B cell (primary cell): ENCODE measurements around the gene TCEANC2. TPM values are rescaled to one million over a fixed set of nuclear protein-coding genes. Genes with fewer than 3 reads are reported as not detected.

ENCODE experiments used
- ATAC-seq: fragments of 200-7000 bp; cut with Tn5 transposase; one replicate; pipeline ENCODE4 v1.10.0; 2021; ENCODE audit warnings: low read depth, mild to moderate bottlenecking, moderate number of reproducible peaks, moderate library complexity
- CTCF ChIA-PET: fragments of 350-600 bp; sonication (Branson Sonifier 250); formaldehyde crosslinking; loops from one replicate; lab custom pipeline; 2021; ENCODE audit warnings: antibody characterized with exemption, inconsistent platforms; lab: Charles Lee
- POLR2A ChIA-PET: fragments of 350-600 bp; sonication (Branson Sonifier 250); formaldehyde crosslinking; loops from one replicate; lab custom pipeline; 2021; ENCODE audit warnings: antibody characterized with exemption; lab: Charles Lee
- DNase-seq: peaks from one replicate; pipeline ENCODE4 v3.0.0; 2013
- H2AFZ ChIP-seq: 2 replicates; pipeline ENCODE4 v1.6.1; 2012; ENCODE audit warnings: mild to moderate bottlenecking, low read depth, low read length; ENCODE audit not compliant: insufficient read depth, poor library complexity, severe bottlenecking
- H3K27ac ChIP-seq, 2 donors: 1 replicate in 1 of 2; 2 replicates in 1 of 2; pipeline ENCODE4 v1.5.1; 2012 to 2013; ENCODE audit warnings: low read length in 2 of 2, mild to moderate bottlenecking in 2 of 2, moderate library complexity in 1 of 2
- H3K27me3 ChIP-seq, 4 experiments: fragments of 200-600 bp in 1 of 4; sonication (generic) in 1 of 4; replicated peaks in 1 of 4; 1 replicate in 2 of 4; 2 replicates in 2 of 4; pipeline versions ENCODE4 v1.6.1 to v1.7.0; 2013 to 2016; ENCODE audit warnings: low read length in 3 of 4, mild to moderate bottlenecking in 2 of 4, mixed read lengths in 1 of 4, moderate library complexity in 1 of 4; ENCODE audit not compliant: insufficient read depth in 4 of 4, control insufficient read depth in 3 of 4; ENCODE audit errors: control extremely low read depth in 1 of 4
- H3K36me3 ChIP-seq, 2 experiments: replicated peaks in 1 of 2; 1 replicate in 1 of 2; 2 replicates in 1 of 2; pipeline versions ENCODE4 v1.6.1 to v1.7.1; 2013; ENCODE audit warnings: low read length in 1 of 2; ENCODE audit not compliant: insufficient read depth in 2 of 2, control insufficient read depth in 1 of 2; ENCODE audit errors: control extremely low read depth in 1 of 2, extremely low read depth in 1 of 2
- H3K4me1 ChIP-seq, 2 donors: fragments of 200-600 bp in 1 of 2; sonication (generic) in 1 of 2; 1 replicate in 1 of 2; 2 replicates in 1 of 2; pipeline versions ENCODE4 v1.5.1 to v1.6.1; 2013 to 2017; ENCODE audit warnings: low read length in 2 of 2; ENCODE audit not compliant: control insufficient read depth in 2 of 2, insufficient read depth in 2 of 2
- H3K4me2 ChIP-seq: replicated peaks from 2 replicates; pipeline ENCODE3; 2012; ENCODE audit warnings: mild to moderate bottlenecking, low read depth, low read length; ENCODE audit not compliant: poor library complexity, severe bottlenecking
- H3K4me3 ChIP-seq, 5 experiments: fragments of 200-600 bp in 1 of 5; sonication (generic) in 1 of 5; 1 replicate in 3 of 5; 2 replicates in 2 of 5; pipeline versions ENCODE4 v1.5.1 to v1.7.0; 2011 to 2016; ENCODE audit warnings: low read length in 4 of 5, mild to moderate bottlenecking in 4 of 5, low read depth in 2 of 5, control low read depth in 1 of 5, moderate library complexity in 1 of 5; ENCODE audit not compliant: insufficient read depth in 1 of 5; ENCODE audit errors: control extremely low read depth in 1 of 5, extremely low read depth in 1 of 5
- H3K79me2 ChIP-seq: fragments of 200-600 bp; sonication (generic); one replicate; pipeline ENCODE4 v1.6.0; 2016; ENCODE audit warnings: low read length; ENCODE audit not compliant: control insufficient read depth, insufficient read depth
- H3K9ac ChIP-seq: fragments of 200-600 bp; sonication (generic); 2 replicates; pipeline ENCODE4 v1.6.1; 2017; ENCODE audit warnings: mild to moderate bottlenecking, low read length, moderate library complexity
- H3K9me3 ChIP-seq, 3 donors: one replicate each; pipeline versions ENCODE4 v1.6.1 to v1.7.1; 2013; ENCODE audit warnings: low read length in 2 of 3; ENCODE audit not compliant: control insufficient read depth in 2 of 3, insufficient read depth in 1 of 3; ENCODE audit errors: control extremely low read depth in 1 of 3
- H4K20me1 ChIP-seq: 2 replicates; pipeline ENCODE4 v1.6.0; 2012; ENCODE audit warnings: mild to moderate bottlenecking, low read length; ENCODE audit not compliant: insufficient read depth, control insufficient read depth, poor library complexity, severe bottlenecking
- H3K27ac Mint-ChIP-seq: one replicate; pipeline ENCODE4 v1.8.0; 2021; ENCODE audit warnings: mixed read lengths
- H3K27me3 Mint-ChIP-seq: one replicate; pipeline ENCODE4 v1.8.0; 2021; ENCODE audit warnings: mixed read lengths
- H3K4me1 Mint-ChIP-seq: one replicate; pipeline ENCODE4 v1.8.0; 2021; ENCODE audit warnings: mixed read lengths
- H3K4me3 Mint-ChIP-seq: one replicate; pipeline ENCODE4 v1.8.0; 2021; ENCODE audit warnings: mixed read lengths
- H3K9me3 Mint-ChIP-seq: one replicate; pipeline ENCODE4 v1.8.0; 2022; ENCODE audit warnings: mixed read lengths; ENCODE audit not compliant: insufficient read depth
- EZH2 ChIP-seq: IDR thresholded peaks from 2 replicates; pipeline ENCODE4 v1.6.1; 2012; ENCODE audit warnings: borderline replicate concordance, low read depth, mild to moderate bottlenecking, moderate library complexity, low read length; ENCODE audit not compliant: insufficient read depth, poor library complexity, severe bottlenecking
- WGBS: methylation state at CpG from one replicate; pipeline ENCODE4 v1.1.5; 2013; ENCODE audit warnings: missing lambda C conversion rate; ENCODE audit not compliant: insufficient coverage; 5-methylcytosine and 5-hydroxymethylcytosine counted together
- intact Hi-C: fragments of 100-400 bp; cut with micrococcal nuclease; formaldehyde crosslinking; loops from one replicate; pipeline ENCODE4 v1.10.0; 2022
- polyA plus RNA-seq: library from polyadenylated mRNA; depleted of rRNA; stranded (reverse); fragments of >200 nt; gene quantifications from 2 replicates; pipeline ENCODE4 v1.2.3, GENCODE V29; 2012
- total RNA-seq, 2 donors: library from RNA; stranded (reverse); fragments of 120-200 nt in 1 of 2; gene quantifications; 1 replicate in 1 of 2; 2 replicates in 1 of 2; pipeline versions ENCODE4 v1.2.3 to v1.2.4, GENCODE V29; 2013 to 2022
- TF ChIP-seq, protein P1 (sequence below): fragments of 200-600 bp; IDR thresholded peaks from one replicate; pipeline ENCODE4 v1.8.0; 2022; ENCODE audit warnings: antibody characterized with exemption, mild to moderate bottlenecking

TCEANC2 gene
- total and polyA plus RNA-seq, 2 donors (not counting 1 experiment from before 2014, with no cell fraction given), result 8.0 to 15.9 TPM

DNA sequence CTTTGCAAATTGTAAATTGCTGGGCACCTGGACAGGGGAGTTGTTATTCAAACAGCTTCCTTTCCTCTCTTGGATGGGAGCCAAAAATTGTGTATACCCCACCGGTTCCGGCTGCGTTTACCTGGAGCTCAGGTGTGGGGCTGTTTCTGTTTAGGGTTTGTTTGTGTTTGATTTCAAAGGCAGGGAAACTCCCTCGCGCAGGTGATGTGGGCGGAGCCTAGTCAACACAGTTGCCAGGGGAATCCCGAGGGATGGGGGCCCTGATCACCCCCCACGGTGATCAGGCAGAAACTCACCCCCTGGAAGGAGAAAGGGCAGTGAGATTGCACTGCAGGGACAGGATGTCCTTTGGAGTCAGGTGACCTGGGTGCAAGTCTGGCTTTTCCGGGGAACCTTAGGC is 71.1 kb downstream of the TCEANC2 start:
- no peak overlapping the region for H3K4me3 ChIP-seq
- H3K4me2 ChIP-seq, result no peak overlapping the region
- ChIA-PET POLR2A (no interaction called here), CTCF (no interaction called here)
- no peak overlapping the region for H3K9ac ChIP-seq
- H3K4me1 Mint-ChIP-seq, result peaks cover 3% of the 10 kb centered on the region
- no peak overlapping the region for H3K27ac Mint-ChIP-seq
- no peaks in the 10 kb centered on the region for H3K36me3 ChIP-seq
- no peak overlapping the region for H3K4me3 Mint-ChIP-seq
- H3K4me1 ChIP-seq, result peaks cover 0 to 5% of the 10 kb centered on the region in 2 donors
- no peaks in the 10 kb centered on the region for H3K9me3 ChIP-seq
- ATAC-seq (no peak), DNase-seq (no peak)
- TF ChIP-seq EZH2, result no peak
- peaks cover 14% of the 10 kb centered on the region for H3K27me3 Mint-ChIP-seq
- no peaks in the 10 kb centered on the region for H4K20me1 ChIP-seq
- no peaks in the 10 kb centered on the region for H3K79me2 ChIP-seq
- WGBS, result 80% methylated on average over 6 of the region's 9 CpGs
- H3K9me3 Mint-ChIP-seq, result no peaks in the 10 kb centered on the region
- H3K27me3 ChIP-seq, result peaks cover 0 to 16% (median 0%) of the 10 kb centered on the region in 4 experiments
- intact Hi-C loops, result no loop called here
- H3K27ac ChIP-seq, result no peak overlapping the region
- H2AFZ ChIP-seq, result no peak overlapping the region

DNA sequence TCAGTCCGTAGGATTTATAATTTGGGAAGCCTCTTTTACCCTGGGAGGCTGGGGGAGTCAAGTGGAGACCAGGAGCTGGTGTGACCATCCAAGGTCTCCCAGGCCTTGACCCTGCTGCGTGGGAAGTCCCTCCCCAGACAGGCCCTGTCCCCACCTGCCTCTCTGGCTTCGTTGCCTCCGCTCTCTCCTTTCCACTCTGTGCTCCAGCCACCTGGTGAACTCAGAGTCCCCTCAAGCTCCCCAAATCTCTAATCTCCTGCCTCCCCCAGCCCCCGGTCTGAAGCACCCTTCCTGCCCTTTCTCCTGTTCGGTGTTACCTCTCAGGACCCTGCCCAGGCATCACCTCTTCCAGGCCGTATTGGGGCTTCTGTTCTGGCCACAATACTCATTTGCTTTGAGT is 71.5 kb downstream of the TCEANC2 start:
- no peaks in the 10 kb centered on the region for H3K36me3 ChIP-seq
- no peak overlapping the region for H2AFZ ChIP-seq
- no peak overlapping the region for H3K27ac ChIP-seq
- no peak overlapping the region for H3K4me2 ChIP-seq
- intact Hi-C loops, result no loop called here
- TF ChIP-seq, protein P1, sequence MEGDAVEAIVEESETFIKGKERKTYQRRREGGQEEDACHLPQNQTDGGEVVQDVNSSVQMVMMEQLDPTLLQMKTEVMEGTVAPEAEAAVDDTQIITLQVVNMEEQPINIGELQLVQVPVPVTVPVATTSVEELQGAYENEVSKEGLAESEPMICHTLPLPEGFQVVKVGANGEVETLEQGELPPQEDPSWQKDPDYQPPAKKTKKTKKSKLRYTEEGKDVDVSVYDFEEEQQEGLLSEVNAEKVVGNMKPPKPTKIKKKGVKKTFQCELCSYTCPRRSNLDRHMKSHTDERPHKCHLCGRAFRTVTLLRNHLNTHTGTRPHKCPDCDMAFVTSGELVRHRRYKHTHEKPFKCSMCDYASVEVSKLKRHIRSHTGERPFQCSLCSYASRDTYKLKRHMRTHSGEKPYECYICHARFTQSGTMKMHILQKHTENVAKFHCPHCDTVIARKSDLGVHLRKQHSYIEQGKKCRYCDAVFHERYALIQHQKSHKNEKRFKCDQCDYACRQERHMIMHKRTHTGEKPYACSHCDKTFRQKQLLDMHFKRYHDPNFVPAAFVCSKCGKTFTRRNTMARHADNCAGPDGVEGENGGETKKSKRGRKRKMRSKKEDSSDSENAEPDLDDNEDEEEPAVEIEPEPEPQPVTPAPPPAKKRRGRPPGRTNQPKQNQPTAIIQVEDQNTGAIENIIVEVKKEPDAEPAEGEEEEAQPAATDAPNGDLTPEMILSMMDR, result no peak
- TF ChIP-seq EZH2, result no peak
- no peaks in the 10 kb centered on the region for H3K9me3 ChIP-seq
- H3K4me3 ChIP-seq, result no peak overlapping the region
- peaks cover 14% of the 10 kb centered on the region for H3K27me3 Mint-ChIP-seq
- no peak overlapping the region for H3K9ac ChIP-seq
- ChIA-PET POLR2A (no interaction called here), CTCF (no interaction called here)
- no peak overlapping the region for H3K4me3 Mint-ChIP-seq
- DNase-seq, result no peak
- H3K27ac Mint-ChIP-seq, result no peak overlapping the region
- H3K9me3 Mint-ChIP-seq, result no peaks in the 10 kb centered on the region
- 76% methylated on average over 6 of the region's 7 CpGs for WGBS
- no peak for ATAC-seq
- H3K79me2 ChIP-seq, result no peaks in the 10 kb centered on the region
- H3K4me1 Mint-ChIP-seq, result peaks cover 3% of the 10 kb centered on the region
- H3K4me1 ChIP-seq, result peaks cover 0 to 5% of the 10 kb centered on the region in 2 donors
- peaks cover 0 to 16% (median 0%) of the 10 kb centered on the region in 4 experiments for H3K27me3 ChIP-seq
- no peaks in the 10 kb centered on the region for H4K20me1 ChIP-seq
